GM19438 (cell line): ENCODE results near the gene LRMDA.

Experiments used
- ATAC-seq: cut with Tn5 transposase; IDR thresholded peaks from one replicate; pipeline ENCODE4 v1.9.1; 2021; ENCODE audit warnings: low read depth; ENCODE audit not compliant: unreplicated experiment

Gene LRMDA

DNA sequence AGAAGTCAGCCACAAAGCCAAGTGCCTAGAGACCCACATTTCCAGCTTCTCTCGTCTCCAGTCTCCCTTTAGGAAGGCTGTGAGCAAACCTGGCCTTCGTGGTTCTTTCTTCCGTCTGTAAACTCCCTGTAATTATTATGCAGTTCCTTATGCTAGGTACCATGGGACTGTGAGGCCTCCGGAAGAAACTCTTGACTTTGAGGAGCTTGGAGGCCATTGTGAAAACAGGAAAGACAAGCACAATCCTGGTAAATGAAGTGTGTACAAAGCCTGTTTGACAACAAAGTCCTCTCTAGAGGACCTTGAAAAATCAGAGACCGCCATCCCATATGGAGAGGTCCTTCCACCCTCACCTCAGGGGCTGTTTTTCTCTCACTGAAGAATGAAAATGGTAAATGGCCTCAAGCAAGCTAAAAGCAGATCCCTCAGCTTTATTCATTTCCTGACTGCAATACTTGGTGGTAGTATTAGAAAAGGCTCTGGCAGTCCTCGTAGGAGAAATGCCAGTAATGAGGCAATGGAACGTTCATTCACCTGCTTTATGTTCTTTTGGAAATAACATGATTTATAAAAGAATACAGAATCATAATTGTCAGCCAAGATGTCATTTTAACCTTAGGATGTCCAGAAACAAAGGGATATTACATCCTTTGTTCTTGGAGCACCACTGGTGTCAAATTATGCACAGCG lies 926.4 kb downstream of the LRMDA start:
- no peak for ATAC-seq

DNA sequence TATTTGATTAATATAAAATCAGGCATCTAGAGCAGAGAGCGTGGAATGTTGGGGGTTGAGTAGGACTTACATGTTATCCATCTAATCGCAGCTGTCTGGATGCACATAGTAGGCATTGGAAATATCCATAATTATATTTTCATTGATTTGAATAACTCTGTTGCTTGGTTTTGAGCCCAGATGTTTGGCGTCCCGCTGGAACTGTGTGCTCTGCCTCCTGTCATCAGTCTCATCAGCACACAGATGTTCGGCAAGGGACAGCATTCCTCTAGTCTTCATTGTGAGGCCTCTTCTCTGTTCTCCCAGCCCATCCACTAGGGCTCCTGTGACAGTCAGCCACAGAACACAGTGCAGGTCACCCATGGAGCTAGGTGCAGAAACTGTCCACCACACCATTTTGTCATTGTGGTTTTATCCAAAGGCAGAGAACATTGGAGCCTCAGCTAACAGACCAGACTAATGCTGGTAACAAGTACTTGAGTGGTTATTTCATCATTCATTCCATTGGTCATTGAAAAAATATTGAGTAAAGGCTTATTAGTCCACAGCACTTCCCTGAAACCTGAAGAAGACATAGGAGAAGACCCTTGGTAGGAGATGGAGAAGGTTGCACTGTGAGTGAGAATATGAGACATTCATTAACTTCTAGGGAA lies 927.4 kb downstream of the LRMDA start:
- ATAC-seq: no peak

- no peak for ATAC-seq
These were observed 944.3 kb downstream of the LRMDA start for GRCh38 chr10:76375761-76376160.

DNA sequence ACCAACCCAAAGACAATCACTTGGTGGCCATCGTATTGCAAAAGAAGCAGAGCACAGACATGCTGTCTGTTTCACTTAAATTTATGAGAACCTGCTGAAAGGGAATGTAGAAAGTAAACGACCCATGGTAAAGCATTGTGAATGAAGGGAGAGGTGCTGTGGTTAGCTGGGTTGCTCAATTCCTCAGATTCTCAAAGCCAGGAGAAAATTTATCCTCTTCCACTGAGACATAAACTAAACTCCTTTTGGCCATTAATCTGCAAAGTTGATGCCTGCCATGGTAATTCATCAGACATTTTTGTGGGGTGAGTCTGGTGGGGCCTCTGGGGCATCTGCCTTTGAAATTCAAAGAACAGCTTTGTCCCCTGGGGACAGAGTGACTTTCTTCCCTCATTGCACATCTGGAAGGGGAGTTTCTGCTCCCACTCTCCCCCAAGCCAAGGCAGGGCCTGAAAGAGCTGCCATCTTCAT lies 951.0 kb downstream of the LRMDA start:
- ATAC-seq: no peak

DNA sequence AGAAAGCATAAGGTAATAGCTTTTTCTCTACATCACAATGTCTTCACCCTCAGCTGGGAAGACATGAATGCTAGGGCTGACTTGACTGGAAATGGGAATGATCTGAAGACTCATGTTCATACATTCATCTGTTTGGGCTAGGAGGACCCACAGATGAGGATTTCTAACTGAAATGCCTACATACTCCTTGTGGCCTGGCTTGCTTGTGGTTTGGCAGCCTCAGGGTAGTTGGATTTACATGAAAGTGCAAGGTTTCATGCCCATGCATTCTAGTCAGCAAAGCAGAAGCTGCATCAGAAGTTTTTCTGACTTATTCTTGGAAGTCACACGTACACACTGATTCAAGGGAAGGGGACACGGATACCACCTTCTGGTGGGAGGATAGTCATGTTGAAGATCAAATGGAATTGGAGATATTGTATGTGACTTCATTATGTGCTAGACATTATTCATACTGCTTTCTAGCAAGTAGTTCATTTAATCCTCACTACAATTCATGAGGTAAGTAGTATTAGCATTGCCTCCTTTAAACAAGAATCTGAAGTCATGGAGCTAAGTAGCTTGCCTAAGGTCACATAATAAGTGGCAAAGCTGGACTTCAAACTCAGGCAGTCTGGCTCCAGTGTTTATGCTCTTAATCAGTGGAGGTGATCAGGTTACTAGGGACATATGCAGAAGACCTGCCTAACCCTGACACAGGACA lies 957.0 kb downstream of the LRMDA start:
- ATAC-seq: no peak

DNA sequence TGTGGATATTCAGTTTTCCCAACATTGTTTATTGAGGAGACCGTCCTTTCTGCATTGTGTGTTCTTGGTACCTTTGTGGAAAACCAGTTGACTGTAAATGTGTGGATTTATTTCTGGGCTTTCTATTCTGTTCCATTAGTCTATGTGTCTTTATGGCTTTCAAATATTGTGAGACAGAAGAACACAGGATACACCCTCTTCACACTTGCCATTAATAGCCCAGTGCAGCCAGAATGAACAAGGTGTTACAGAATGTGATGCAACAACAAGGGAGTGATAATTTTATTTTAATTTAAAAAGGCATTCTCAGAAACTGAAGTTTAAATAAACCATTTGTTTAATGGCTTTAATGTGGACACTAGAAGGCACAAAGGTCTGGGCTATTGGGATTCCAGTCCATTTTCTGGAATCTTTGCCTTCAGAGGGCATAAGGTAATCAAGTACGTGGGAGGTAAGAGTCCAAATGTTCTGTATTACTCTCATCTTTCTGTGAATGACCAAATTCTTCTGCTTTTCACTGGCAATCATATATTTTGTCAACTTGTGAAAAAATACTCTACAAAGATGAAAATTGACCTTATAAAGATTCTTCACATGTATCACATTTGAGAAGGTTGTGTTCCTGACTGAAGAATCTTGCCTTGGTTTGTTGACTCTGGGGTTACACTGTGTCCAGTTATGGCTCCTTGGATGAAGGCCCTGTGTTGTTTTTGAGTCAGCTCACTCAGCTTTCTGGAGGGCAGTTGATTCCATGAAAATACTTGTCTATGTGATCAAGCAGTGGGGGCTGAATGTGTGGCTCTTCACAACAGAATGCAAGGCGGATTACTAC lies 962.7 kb downstream of the LRMDA start:
- ATAC-seq: no peak

DNA sequence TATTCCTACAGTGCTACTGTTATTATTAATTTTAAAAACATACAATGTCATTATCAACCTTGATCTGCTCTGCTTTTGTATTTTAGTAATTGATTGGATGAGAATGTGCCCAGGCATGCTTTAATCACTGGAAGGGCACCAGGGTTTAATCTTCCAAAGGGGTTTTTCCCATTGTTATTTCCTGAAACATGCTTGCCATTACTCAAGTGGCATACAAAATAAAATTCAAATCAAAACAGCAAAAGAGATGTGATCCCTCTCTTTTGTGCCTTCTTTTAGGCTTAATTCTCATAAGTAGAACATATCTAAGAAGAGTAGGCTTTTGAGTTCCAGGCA lies 963.3 kb downstream of the LRMDA start:
- ATAC-seq: no peak

- no peak for ATAC-seq
These were observed 963.8 kb downstream of the LRMDA start for GRCh38 chr10:76395251-76395650.

GRCh38 chr10:76396134-76396533 lies 964.7 kb downstream of the LRMDA start:
- ATAC-seq: no peak

GRCh38 chr10:76397181-76398042 lies 966.0 kb downstream of the LRMDA start:
- no peak for ATAC-seq

- no peak for ATAC-seq
These were observed 966.8 kb downstream of the LRMDA start for GRCh38 chr10:76398043-76398710.

DNA sequence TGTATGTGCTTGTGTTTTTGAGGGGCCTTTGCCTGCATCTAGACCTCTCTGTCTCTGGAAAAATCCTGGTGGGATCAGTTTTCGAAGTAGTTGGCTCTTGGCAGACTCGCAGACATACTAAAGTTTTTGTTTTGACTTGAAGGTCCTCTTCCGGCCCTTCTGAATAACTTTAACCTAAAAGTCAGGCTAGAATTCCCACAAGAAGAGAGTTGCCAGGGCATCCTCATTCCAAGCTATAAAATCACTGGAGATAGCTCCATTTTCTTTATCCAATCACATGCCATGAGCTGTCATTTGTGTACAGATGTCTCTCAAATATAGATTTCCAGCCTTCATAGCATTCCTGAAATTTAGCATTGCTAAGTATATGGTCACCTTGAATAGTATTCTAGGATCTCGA lies 967.8 kb downstream of the LRMDA start:
- ATAC-seq: no peak

- ATAC-seq: no peak
These were observed 969.6 kb downstream of the LRMDA start for GRCh38 chr10:76401006-76401405.

- no peak for ATAC-seq
These were observed 972.5 kb downstream of the LRMDA start for GRCh38 chr10:76403912-76404311.

DNA sequence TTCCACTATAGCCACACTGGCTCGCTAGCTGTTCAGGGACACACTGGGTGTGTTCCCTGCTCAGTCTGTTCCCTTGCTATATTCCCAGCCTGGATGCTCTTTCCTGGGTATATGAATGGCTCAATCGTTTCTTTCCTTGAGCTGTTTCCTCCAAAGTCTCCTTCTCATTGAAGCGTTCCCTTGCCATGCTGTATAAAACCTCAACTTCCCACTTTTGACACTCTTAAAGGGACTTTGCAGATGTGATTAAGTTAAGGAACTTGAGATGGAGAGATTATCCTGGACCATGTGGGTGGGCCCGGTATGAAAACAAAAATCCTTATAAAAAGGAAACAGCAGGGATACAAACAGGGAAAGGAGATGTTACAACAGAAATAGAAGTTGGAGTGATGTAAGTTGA lies 973.1 kb downstream of the LRMDA start:
- no peak for ATAC-seq

- no peak for ATAC-seq
These were observed 974.5 kb downstream of the LRMDA start for GRCh38 chr10:76405922-76406321.

DNA sequence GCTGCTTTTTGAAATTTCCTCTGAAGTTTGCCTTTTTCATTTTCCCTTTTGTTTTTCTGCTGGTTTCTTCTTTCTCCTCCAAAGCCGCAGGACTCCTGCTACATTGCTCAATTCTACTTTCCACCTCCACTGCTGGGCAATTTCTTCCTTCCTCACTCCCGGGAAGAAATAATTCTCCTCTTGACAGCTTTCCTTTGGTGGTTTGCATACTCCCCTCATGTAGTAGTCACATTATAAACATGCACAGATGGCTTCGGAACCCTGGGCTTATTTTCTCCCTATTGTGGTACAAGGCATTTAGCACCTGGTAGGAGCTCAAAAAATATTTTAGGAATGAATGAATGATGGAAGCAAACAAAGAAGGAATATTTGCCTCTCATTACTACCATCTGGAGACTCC lies 977.2 kb downstream of the LRMDA start:
- ATAC-seq: no peak

GRCh38 chr10:76411729-76412435 lies 980.5 kb downstream of the LRMDA start:
- ATAC-seq: no peak

- ATAC-seq: no peak
These were observed 984.1 kb downstream of the LRMDA start for GRCh38 chr10:76415554-76415953.
